ENCODE measurements around the gene CPT1A.

GRCh38 chr11:68761801-68762200, 79.9 kb downstream of the CPT1A start:
- TF ChIP-seq CTCF (conservative IDR thresholded peaks at IDR 0.05) = no peak
- no peak for TF ChIP-seq EZH2 (IDR thresholded peaks at IDR 0.05; ENCODE audit: low read depth)

Measured in PC-9 (cell line).